ENCODE results near the gene NELL1.

The NELL1 gene

GRCh38 chr11:21446939-21447590 lies 777.7 kb downstream of the NELL1 start:
- no peak for TF ChIP-seq CTCF (IDR thresholded peaks at IDR 0.05; ENCODE audit: low read depth, low read length, missing control alignments)
- in situ Hi-C loops (cut with HindIII; ENCODE audit: low pct_ligation_motif_present, low sequenced_read_pairs): no loop called here

GRCh38 chr11:21447871-21448270 lies 778.5 kb downstream of the NELL1 start:
- H3K4me3 ChIP-seq (ENCODE audit: low read depth, low read length): no peak overlapping the region
- no peak for TF ChIP-seq CTCF (IDR thresholded peaks at IDR 0.05; ENCODE audit: low read depth, low read length, missing control alignments)

More at GRCh38 chr11:21446939-21447590, 777.7 kb downstream of the NELL1 start:
- Histone ChIP-seq H3K36me3 (replicated peaks) (no peaks in the 10 kb centered on the region), H3K4me3 (ENCODE audit: low read depth, low read length) (no peak overlapping the region), H3K27me3 (replicated peaks) (no peaks in the 10 kb centered on the region), H3K27ac (no peak overlapping the region)
- DNase-seq: no peak

GRCh38 chr11:21456186-21456585 lies 786.8 kb downstream of the NELL1 start:
- Histone ChIP-seq H3K27ac (no peak overlapping the region), H3K36me3 (replicated peaks) (no peaks in the 10 kb centered on the region), H3K27me3 (replicated peaks) (no peaks in the 10 kb centered on the region), H3K4me3 (ENCODE audit: low read depth, low read length) (no peak overlapping the region)
- in situ Hi-C loops (cut with HindIII; ENCODE audit: low pct_ligation_motif_present, low sequenced_read_pairs): no loop called here
- DNase-seq: no peak
- TF ChIP-seq CTCF (IDR thresholded peaks at IDR 0.05; ENCODE audit: low read depth, low read length, missing control alignments): no peak

More at GRCh38 chr11:21447871-21448270, 778.5 kb downstream of the NELL1 start:
- in situ Hi-C loops (cut with HindIII; ENCODE audit: low pct_ligation_motif_present, low sequenced_read_pairs): no loop called here
- DNase-seq: no peak
- no peak overlapping the region for H3K27ac ChIP-seq
- no peaks in the 10 kb centered on the region for H3K36me3 ChIP-seq (replicated peaks)
- no peaks in the 10 kb centered on the region for H3K27me3 ChIP-seq (replicated peaks)

GRCh38 chr11:21460082-21460481 lies 790.7 kb downstream of the NELL1 start:
- no peak overlapping the region for H3K4me3 ChIP-seq (ENCODE audit: low read depth, low read length)
- DNase-seq: no peak
- H3K36me3 ChIP-seq (replicated peaks): no peaks in the 10 kb centered on the region
- no peaks in the 10 kb centered on the region for H3K27me3 ChIP-seq (replicated peaks)
- TF ChIP-seq CTCF (IDR thresholded peaks at IDR 0.05; ENCODE audit: low read depth, low read length, missing control alignments): no peak
- H3K27ac ChIP-seq: no peak overlapping the region
- in situ Hi-C loops (cut with HindIII; ENCODE audit: low pct_ligation_motif_present, low sequenced_read_pairs): no loop called here

GRCh38 chr11:21461701-21462100 lies 792.3 kb downstream of the NELL1 start:
- in situ Hi-C loops (cut with HindIII; ENCODE audit: low pct_ligation_motif_present, low sequenced_read_pairs): no loop called here
- no peak for TF ChIP-seq CTCF (IDR thresholded peaks at IDR 0.05; ENCODE audit: low read depth, low read length, missing control alignments)
- Histone ChIP-seq H3K27me3 (replicated peaks) (no peaks in the 10 kb centered on the region), H3K36me3 (replicated peaks) (no peaks in the 10 kb centered on the region), H3K4me3 (ENCODE audit: low read depth, low read length) (no peak overlapping the region), H3K27ac (no peak overlapping the region)
- DNase-seq: no peak

All from brain microvascular endothelial cell (primary cell).